PC-3 (cell line): ENCODE data around the gene RANGAP1. TPM values are rescaled to one million over a fixed set of nuclear protein-coding genes. Genes with fewer than 3 reads are reported as not detected.

Experiments used
- ATAC-seq: fragments of 200-7000 bp; cut with Tn5 transposase; 2 replicates; pipeline ENCODE4 v1.9.1; 2020; ENCODE audit warnings: mild to moderate bottlenecking, moderate library complexity
- BruUV-seq: library from RNA; stranded (reverse); fragments of 400-500 nt; replicated peaks from 2 replicates; lab custom pipeline; 2021; lab: Mats Ljungman, UMichigan
- CTCF ChIA-PET: fragments of 300-600 bp; sonication (Branson Sonifier 250); formaldehyde crosslinking; loops from one replicate; lab custom pipeline; 2022; ENCODE audit warnings: antibody characterized with exemption; lab: Charles Lee
- POLR2A ChIA-PET: fragments of 300-600 bp; sonication (Branson Sonifier 250); formaldehyde crosslinking; loops from one replicate; lab custom pipeline; 2022; ENCODE audit warnings: antibody characterized with exemption; ENCODE audit not compliant: unreplicated experiment; lab: Charles Lee
- DNase-seq: peaks from one replicate; pipeline ENCODE4 v3.0.0-alpha.2; 2015
- H2AFZ ChIP-seq: fragments of 300-600 bp; sonication (generic); 2 replicates; pipeline ENCODE4 v1.6.0; 2016; ENCODE audit warnings: antibody characterized with exemption, low read length
- H3F3A ChIP-seq: fragments of 300-600 bp; sonication (generic); one replicate; pipeline ENCODE4 v1.6.0; 2017; ENCODE audit warnings: antibody characterized with exemption, low read length, control low read depth, mild to moderate bottlenecking; ENCODE audit not compliant: unreplicated experiment
- H3K27ac ChIP-seq: fragments of 300-600 bp; sonication (generic); 2 replicates; pipeline ENCODE4 v1.5.1; 2016; ENCODE audit warnings: mild to moderate bottlenecking, low read length
- H3K27me3 ChIP-seq: fragments of 300-600 bp; sonication (generic); 2 replicates; pipeline ENCODE4 v1.6.1; 2016; ENCODE audit warnings: low read length, mixed read lengths
- H3K36me3 ChIP-seq: fragments of 300-600 bp; sonication (generic); 2 replicates; pipeline ENCODE4 v1.6.1; 2016; ENCODE audit warnings: low read depth, mixed run types, low read length, mixed read lengths
- H3K4me1 ChIP-seq: fragments of 300-600 bp; sonication (generic); 2 replicates; pipeline ENCODE4 v1.5.1; 2016; ENCODE audit warnings: low read length; ENCODE audit not compliant: insufficient read depth
- H3K4me2 ChIP-seq: fragments of 300-600 bp; sonication (generic); 2 replicates; pipeline ENCODE4 v1.6.0; 2016; ENCODE audit warnings: low read length
- H3K4me3 ChIP-seq: fragments of 300-600 bp; sonication (generic); 2 replicates; pipeline ENCODE4 v1.5.1; 2016; ENCODE audit warnings: mild to moderate bottlenecking, low read length, mixed read lengths
- H3K79me2 ChIP-seq: fragments of 300-600 bp; sonication (generic); 2 replicates; pipeline ENCODE4 v1.6.1; 2017; ENCODE audit warnings: low read length, mixed read lengths
- H3K9ac ChIP-seq: fragments of 300-600 bp; sonication (generic); 2 replicates; pipeline ENCODE4 v1.6.0; 2016; ENCODE audit warnings: mild to moderate bottlenecking, low read length
- H3K9me2 ChIP-seq: fragments of 300-600 bp; sonication (generic); replicated peaks from 2 replicates; pipeline ENCODE4 v1.6.1; 2016; ENCODE audit warnings: mixed run types, low read length, mixed read lengths
- H3K9me3 ChIP-seq: fragments of 300-600 bp; sonication (generic); 2 replicates; pipeline ENCODE4 v1.6.1; 2016; ENCODE audit warnings: low read length, mixed read lengths
- H4K20me1 ChIP-seq: fragments of 300-600 bp; sonication (generic); 2 replicates; pipeline ENCODE4 v1.6.1; 2016; ENCODE audit warnings: low read length, mixed read lengths
- CTCF ChIP-seq: fragments of 300-600 bp; sonication (generic); conservative IDR thresholded peaks from 2 replicates; pipeline ENCODE4 v1.5.1; 2017; ENCODE audit warnings: antibody characterized with exemption, low read depth, mild to moderate bottlenecking, low read length
- EZH2 ChIP-seq: fragments of 300-600 bp; sonication (generic); IDR thresholded peaks from one replicate; pipeline ENCODE4 v1.6.1; 2017; ENCODE audit warnings: antibody characterized with exemption, mild to moderate bottlenecking, low read length; ENCODE audit not compliant: unreplicated experiment
- EZH2phosphoT487 ChIP-seq: fragments of 300-600 bp; sonication (generic); IDR thresholded peaks from 2 replicates; pipeline ENCODE4 v1.6.1; 2018; ENCODE audit warnings: mild to moderate bottlenecking, antibody characterized with exemption, low read length, borderline replicate concordance
- intact Hi-C: fragments of 100-400 bp; cut with micrococcal nuclease; formaldehyde crosslinking; loops from 2 replicates; pipeline ENCODE4 v1.9.0; 2023
- total RNA-seq: library from RNA; depleted of rRNA; stranded (reverse); fragments of >200 nt; gene quantifications from 2 replicates; pipeline ENCODE4 v1.2.3, GENCODE V29; 2014

Gene RANGAP1
- total RNA-seq, 1 experiment from 2014 or later: 99.0 TPM

DNA sequence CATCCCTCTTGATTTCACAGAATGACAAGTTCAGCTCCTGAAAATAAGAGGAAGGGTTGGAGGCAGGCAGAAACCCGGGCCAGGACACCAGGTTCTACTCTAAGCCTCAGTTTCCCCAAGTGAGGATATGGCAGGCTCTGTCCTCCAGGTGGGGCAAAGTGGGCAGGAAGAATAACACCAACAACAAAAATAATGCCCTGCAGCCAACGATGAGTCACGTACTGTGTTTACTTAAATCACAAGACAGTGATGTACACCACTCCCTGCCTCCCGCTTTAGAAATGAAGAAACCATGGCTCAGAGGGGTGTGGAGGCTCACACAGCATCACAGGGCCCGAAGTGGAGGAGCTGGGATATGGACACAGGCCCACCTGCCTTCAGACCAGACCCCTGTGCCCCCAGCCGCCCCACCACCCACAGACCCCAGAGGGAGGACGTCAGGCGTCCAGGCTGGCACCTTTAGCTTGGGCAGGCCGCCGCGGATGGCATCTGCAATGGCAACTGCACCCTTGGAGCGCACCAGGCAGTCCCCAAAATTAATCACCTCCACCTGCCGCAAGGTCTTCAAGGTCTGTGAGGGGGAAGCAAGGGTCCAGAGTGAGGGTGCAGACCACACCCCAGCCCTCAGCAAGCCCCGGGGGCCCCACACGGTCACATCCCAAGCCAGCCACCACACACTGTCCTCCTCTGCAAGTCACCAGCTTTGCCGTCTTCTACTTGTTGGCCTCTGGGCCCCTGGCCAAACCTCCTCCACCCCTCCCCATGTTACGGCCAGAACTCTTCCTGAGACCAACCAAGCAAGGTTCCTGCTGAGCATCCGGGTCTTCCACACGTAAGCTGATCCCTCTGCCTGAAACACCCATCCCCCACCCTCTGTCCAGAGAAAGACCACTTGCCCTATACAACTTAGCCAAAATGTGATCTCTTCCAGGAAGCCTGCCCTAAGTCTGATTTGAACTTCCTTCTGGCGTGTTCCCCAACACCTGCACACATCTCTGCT, 29.4 kb downstream of the RANGAP1 start:
- ChIA-PET CTCF (no interaction called here), POLR2A (interaction anchor here (0.6 to 1.1 kb wide), 2 partner anchors 49 to 828 kb away, joined by 3 to 10 read pairs; no protein-coding TSS in a partner anchor)
- Histone ChIP-seq H3K9me2 (no peaks in the 10 kb centered on the region), H2AFZ (no peak overlapping the region), H3K79me2 (0 out of 2 replicates have a peak, but pooled peaks cover 2% of the 10 kb centered on the region), H3K4me2 (peak overlapping the region; percentile 28), H3F3A (no peaks in the 10 kb centered on the region), H3K9ac (peak overlapping the region; percentile 57), H3K36me3 (peaks cover 32% of the 10 kb centered on the region; the same call in 1 of the 2 replicates), H3K4me3 (no peak overlapping the region), H4K20me1 (no peaks in the 10 kb centered on the region), H3K9me3 (no peaks in the 10 kb centered on the region), H3K27me3 (no peaks in the 10 kb centered on the region), H3K4me1 (peaks cover 18% of the 10 kb centered on the region), H3K27ac (peak overlapping the region; percentile 90)
- TSS peak; percentile 58 for BruUV-seq
- DNase-seq (peak; percentile 82), ATAC-seq (peak; percentile 91)
- intact Hi-C loops: no loop called here
- TF ChIP-seq CTCF: peak; percentile 45
- no peak for TF ChIP-seq EZH2

DNA sequence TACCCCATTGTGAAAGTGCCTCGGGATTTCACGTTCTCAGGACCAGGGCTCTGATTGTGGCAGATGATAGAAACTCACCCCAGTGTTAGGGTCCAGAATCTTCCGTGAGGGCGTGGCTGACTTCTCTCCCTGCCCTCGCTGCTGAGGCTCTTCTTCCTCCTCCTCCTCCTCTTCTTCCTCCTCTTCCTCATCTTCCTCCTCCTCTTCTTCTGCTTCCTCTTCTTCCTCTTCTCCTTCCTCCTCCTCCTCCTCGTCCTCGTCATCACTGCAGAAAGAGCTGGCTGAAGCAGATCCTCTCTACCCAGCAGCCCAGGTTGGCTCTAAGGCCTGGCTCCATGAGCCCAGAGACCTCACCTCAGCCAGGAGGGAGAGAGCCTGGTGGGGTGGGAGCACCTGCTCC, 31.8 kb downstream of the RANGAP1 start:
- H3K79me2 ChIP-seq: 0 out of 2 replicates have a peak, but pooled peaks cover 2% of the 10 kb centered on the region
- intact Hi-C loops: no loop called here
- POLR2A ChIA-PET: no interaction called here
- no TSS peak for BruUV-seq
- no peak for DNase-seq
- no peak overlapping the region for H3K9ac ChIP-seq
- no peaks in the 10 kb centered on the region for H3F3A ChIP-seq
- no peak for TF ChIP-seq CTCF
- TF ChIP-seq EZH2: no peak
- no peak for TF ChIP-seq EZH2phosphoT487
- H3K4me2 ChIP-seq: no peak overlapping the region
- H3K4me3 ChIP-seq: no peak overlapping the region
- no peaks in the 10 kb centered on the region for H3K9me2 ChIP-seq
- H3K27me3 ChIP-seq: no peaks in the 10 kb centered on the region
- CTCF ChIA-PET: no interaction called here
- H3K4me1 ChIP-seq: peaks cover 18% of the 10 kb centered on the region
- H4K20me1 ChIP-seq: no peaks in the 10 kb centered on the region
- ATAC-seq: no peak
- no peak overlapping the region for H2AFZ ChIP-seq
- no peak overlapping the region for H3K27ac ChIP-seq
- H3K36me3 ChIP-seq: peaks cover 44% of the 10 kb centered on the region; the same call in 1 of the 2 replicates
- no peaks in the 10 kb centered on the region for H3K9me3 ChIP-seq

DNA sequence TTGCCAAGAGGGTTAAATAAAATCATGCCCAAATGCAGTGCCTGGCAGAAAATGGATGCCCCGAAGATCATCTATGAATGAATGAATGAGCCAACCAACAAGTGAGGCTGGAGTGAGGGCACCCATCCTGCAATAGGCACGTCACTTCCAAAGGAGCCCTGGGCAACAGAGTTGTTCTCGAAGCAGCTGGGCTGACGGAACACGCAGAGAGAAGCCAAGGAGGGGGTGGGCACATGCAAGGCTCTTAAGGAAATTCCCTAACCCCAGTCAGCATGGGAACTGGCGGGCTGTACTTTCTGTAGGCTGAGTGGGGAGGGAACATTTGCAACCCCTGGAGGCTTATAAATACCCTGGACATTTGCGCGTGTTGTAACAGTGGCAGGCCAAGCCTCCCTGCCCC, 33.6 kb downstream of the RANGAP1 start:
- ChIA-PET CTCF (no interaction called here), POLR2A (no interaction called here)
- H4K20me1 ChIP-seq: no peaks in the 10 kb centered on the region
- H3K36me3 ChIP-seq: peaks cover 33% of the 10 kb centered on the region; the same call in 1 of the 2 replicates
- H3K9me3 ChIP-seq: no peaks in the 10 kb centered on the region
- intact Hi-C loops: no loop called here
- BruUV-seq: no TSS peak
- no peak overlapping the region for H3K27ac ChIP-seq
- no peak overlapping the region for H2AFZ ChIP-seq
- no peak overlapping the region for H3K4me2 ChIP-seq
- H3F3A ChIP-seq: no peaks in the 10 kb centered on the region
- no peak overlapping the region for H3K9ac ChIP-seq
- DNase-seq (no peak), ATAC-seq (no peak)
- no peak for TF ChIP-seq CTCF
- no peak for TF ChIP-seq EZH2phosphoT487
- TF ChIP-seq EZH2: no peak
- peaks cover 15% of the 10 kb centered on the region for H3K4me1 ChIP-seq
- H3K4me3 ChIP-seq: no peak overlapping the region
- H3K9me2 ChIP-seq: no peaks in the 10 kb centered on the region
- H3K79me2 ChIP-seq: 0 out of 2 replicates have a peak, but pooled peaks cover 2% of the 10 kb centered on the region
- H3K27me3 ChIP-seq: no peaks in the 10 kb centered on the region
